Stomach (tissue), 9 donors: ENCODE data around the gene PDE3A. TPM values are rescaled to one million over a fixed set of nuclear protein-coding genes. Genes with fewer than 3 reads are reported as not detected.
A peak's percentile ranks its signal among the peaks of the same experiment; 100 is the strongest.

ENCODE experiments used
- DNase-seq, 2 donors: peaks; one replicate each; pipeline versions ENCODE4 v3.0.0 to v3.0.0-alpha.2; 2013 to 2019
- H3K27ac ChIP-seq, 5 donors: fragments of 200-600 bp in 4 of 5; sonication (generic) in 4 of 5; one replicate each; pipeline ENCODE4 v1.5.1; 2013 to 2019; ENCODE audit warnings: mild to moderate bottlenecking in 1 of 5, moderate library complexity in 1 of 5
- H3K27me3 ChIP-seq, 3 donors: fragments of 200-600 bp; sonication (generic); one replicate each; pipeline ENCODE4 v1.5.1; 2017 to 2019; ENCODE audit warnings: mixed run types in 1 of 3
- H3K36me3 ChIP-seq, 4 donors: fragments of 200-600 bp; sonication (generic); 1 replicate in 3 of 4; 2 replicates in 1 of 4; pipeline ENCODE4 v1.5.1; 2016 to 2019
- H3K4me1 ChIP-seq, 4 donors: fragments of 200-600 bp; sonication (generic); one replicate each; pipeline ENCODE4 v1.5.1; 2016 to 2019
- H3K4me3 ChIP-seq, 4 donors: fragments of 200-600 bp; sonication (generic) in 3 of 4; one replicate each; pipeline ENCODE4 v1.5.1; 2016 to 2019; ENCODE audit warnings: mild to moderate bottlenecking in 1 of 4
- H3K9me3 ChIP-seq, 4 donors: fragments of 200-600 bp; sonication (generic); one replicate each; pipeline ENCODE4 v1.5.1; 2016 to 2019
- CTCF ChIP-seq, 7 experiments: fragments of 450-650 bp in 4 of 7; fragments of 200-600 bp in 3 of 7; sonication (generic) in 3 of 7; IDR thresholded peaks; one replicate each; pipeline ENCODE4 v1.5.1; 2016 to 2019; ENCODE audit warnings: antibody characterized with exemption in 7 of 7, control low read depth in 2 of 7, mild to moderate bottlenecking in 1 of 7
- EP300 ChIP-seq: sonication (generic); formaldehyde crosslinking; IDR thresholded peaks from one replicate; pipeline ENCODE4 v1.6.1; 2017; ENCODE audit warnings: antibody characterized with exemption
- POLR2A ChIP-seq, 4 donors: fragments of 450-650 bp; IDR thresholded peaks; one replicate each; pipeline ENCODE4 v1.6.1; 2016; ENCODE audit warnings: antibody characterized with exemption in 4 of 4, control low read depth in 2 of 4, mild to moderate bottlenecking in 1 of 4, moderate library complexity in 1 of 4
- POLR2AphosphoS5 ChIP-seq, 3 donors: sonication (generic); formaldehyde crosslinking; IDR thresholded peaks; one replicate each; pipeline ENCODE4 v1.6.1; 2016; ENCODE audit warnings: antibody characterized with exemption in 3 of 3
- WGBS, 5 donors: extraction: QIAGEN DNeasy Blood & Tissue Kit in 3 of 5; methylation state at CpG; one replicate each; pipeline versions ENCODE4 v1.1.5 to v1.1.7; 2013 to 2018; 5-methylcytosine and 5-hydroxymethylcytosine counted together
- intact Hi-C: fragments of 100-400 bp; cut with DNase I; formaldehyde crosslinking; loops from one replicate; pipeline ENCODE4 v1.15.1; 2023; ENCODE audit warnings: low total_unique reads
- polyA plus RNA-seq, 3 donors: library from polyadenylated mRNA; stranded (reverse); fragments of 200-250 nt; gene quantifications; one replicate each; pipeline ENCODE4 v1.2.3, GENCODE V29; 2013
- total RNA-seq, 5 donors: library from RNA; depleted of rRNA; stranded (reverse); fragments of >200 nt; gene quantifications; one replicate each; pipeline versions ENCODE4 v1.1.0 to v1.2.3, GENCODE V29; 2014 to 2016
- donor health status: healthy with polysubstance abuse.
- donor health status: Bipolar disorder and iron deficiency.
- donor health status: healthy.

The PDE3A gene
- total and polyA plus RNA-seq, 8 donors: 0.19 to 50.9 (median 12.0) TPM

GRCh38 chr12:20423557-20423956 lies 55.2 kb downstream of the PDE3A start:
- Histone ChIP-seq H3K4me1 (peaks cover 0 to 5% (median 0%) of the 10 kb centered on the region in 4 donors), H3K27me3 (no peaks in the 10 kb centered on the region), H3K27ac (no peak overlapping the region), H3K4me3 (no peak overlapping the region), H3K36me3 (no peaks in the 10 kb centered on the region), H3K9me3 (no peaks in the 10 kb centered on the region)
- intact Hi-C loops: no loop called here
- 31 to 46% (median 39%) methylated on average over 3 of the region's 3 CpGs for WGBS, 5 donors
- TF ChIP-seq CTCF (IDR thresholded peaks at IDR 0.05) (no peak), POLR2AphosphoS5 (IDR thresholded peaks at IDR 0.05) (no peak), EP300 (no peak), POLR2A (IDR thresholded peaks at IDR 0.05) (no peak)
- DNase-seq: no peak

GRCh38 chr12:20424841-20425240 lies 56.5 kb downstream of the PDE3A start:
- TF ChIP-seq EP300 (no peak), CTCF (IDR thresholded peaks at IDR 0.05) (no peak), POLR2A (IDR thresholded peaks at IDR 0.05) (no peak), POLR2AphosphoS5 (IDR thresholded peaks at IDR 0.05) (no peak)
- Histone ChIP-seq H3K27me3 (no peaks in the 10 kb centered on the region), H3K4me3 (no peak overlapping the region), H3K4me1 (peaks cover 0 to 5% (median 0%) of the 10 kb centered on the region in 4 donors), H3K27ac (no peak overlapping the region), H3K9me3 (no peaks in the 10 kb centered on the region), H3K36me3 (no peaks in the 10 kb centered on the region)
- DNase-seq: no peak
- intact Hi-C loops: no loop called here
- WGBS, 5 donors: 73 to 89% (median 82%) methylated on average over 4 of the region's 4 CpGs

- no peaks in the 10 kb centered on the region for H3K9me3 ChIP-seq
- WGBS, 5 donors: 62 to 86% (median 71%) methylated on average over 5 of the region's 5 CpGs
- H3K27me3 ChIP-seq: no peaks in the 10 kb centered on the region
- H3K4me1 ChIP-seq: peaks cover 0 to 5% (median 0%) of the 10 kb centered on the region in 4 donors
- intact Hi-C loops: no loop called here
- H3K27ac ChIP-seq: peak overlapping the region in 2 of 5 donors; percentile 21 to 31
- peak in 1 of 2 donors; percentile 73 for DNase-seq
- no peaks in the 10 kb centered on the region for H3K36me3 ChIP-seq
- TF ChIP-seq EP300 (no peak), CTCF (IDR thresholded peaks at IDR 0.05) (no peak), POLR2AphosphoS5 (IDR thresholded peaks at IDR 0.05) (peak in 1 of 3 donors; percentile 15), POLR2A (IDR thresholded peaks at IDR 0.05) (no peak)
- no peak overlapping the region for H3K4me3 ChIP-seq
These were observed 57.9 kb downstream of the PDE3A start for GRCh38 chr12:20426191-20426590.

- intact Hi-C loops: no loop called here
- Histone ChIP-seq H3K27ac (peak overlapping the region in 2 of 5 donors; percentile 21 to 31), H3K27me3 (no peaks in the 10 kb centered on the region), H3K4me3 (no peak overlapping the region), H3K36me3 (no peaks in the 10 kb centered on the region), H3K4me1 (peaks cover 0 to 5% (median 0%) of the 10 kb centered on the region in 4 donors), H3K9me3 (no peaks in the 10 kb centered on the region)
- TF ChIP-seq CTCF (IDR thresholded peaks at IDR 0.05) (no peak), POLR2AphosphoS5 (IDR thresholded peaks at IDR 0.05) (no peak), EP300 (no peak), POLR2A (IDR thresholded peaks at IDR 0.05) (no peak)
- no peak for DNase-seq
- WGBS, 5 donors: 78 to 97% (median 93%) methylated on average over 3 of the region's 3 CpGs
These were observed 58.6 kb downstream of the PDE3A start for GRCh38 chr12:20426957-20427356.
